ENCODE measurements around the gene NTMT1.

GRCh38 chr9:129615407-129616285 lies 10.3 kb upstream of the NTMT1 start:
- TF ChIP-seq POLR2A (IDR thresholded peaks at IDR 0.05; ENCODE audit: low read length) (no peak), GATA1 (IDR thresholded peaks at IDR 0.05; ENCODE audit: low read depth, low read length) (no peak)

Data from erythroblast (primary cell).